Astrocyte (in vitro differentiated cells and primary cell): ENCODE measurements around the gene CRHR2. TPM values are rescaled to one million over a fixed set of nuclear protein-coding genes. Genes with fewer than 3 reads are reported as not detected.

ENCODE experiments used
- DNase-seq: peaks from one replicate; pipeline ENCODE4 v3.0.0-alpha.2; 2010; ENCODE audit warnings: low read depth
- FAIRE-seq: peaks from 2 replicates; lab custom pipeline; 2011; peaks lifted over from hg19 to GRCh38; lab: Jason Lieb, UNC
- H2AFZ ChIP-seq: 2 replicates; pipeline ENCODE4 v1.6.0; 2012; ENCODE audit warnings: low read depth, low read length, inconsistent platforms
- H3K27ac ChIP-seq: 2 replicates; pipeline ENCODE4 v1.5.1; 2011; ENCODE audit warnings: low read depth, low read length, inconsistent platforms
- H3K27me3 ChIP-seq: 2 replicates; pipeline ENCODE4 v1.6.0; 2011; ENCODE audit warnings: low read length, inconsistent platforms; ENCODE audit not compliant: insufficient read depth
- H3K36me3 ChIP-seq: 2 replicates; pipeline ENCODE4 v1.5.1; 2011; ENCODE audit warnings: low read length, inconsistent platforms; ENCODE audit not compliant: insufficient read depth
- H3K4me1 ChIP-seq: 2 replicates; pipeline ENCODE4 v1.5.1; 2011; ENCODE audit warnings: low read length, inconsistent platforms; ENCODE audit not compliant: insufficient read depth
- H3K4me2 ChIP-seq: 2 replicates; pipeline ENCODE4 v1.6.0; 2012; ENCODE audit warnings: low read length, inconsistent platforms
- H3K4me3 ChIP-seq: 2 replicates; pipeline ENCODE4 v1.5.1; 2011; ENCODE audit warnings: low read depth, mild to moderate bottlenecking, low read length, inconsistent platforms; ENCODE audit not compliant: insufficient read depth
- H3K79me2 ChIP-seq: 2 replicates; pipeline ENCODE4 v1.6.0; 2012; ENCODE audit warnings: mild to moderate bottlenecking, low read length, inconsistent platforms; ENCODE audit not compliant: insufficient read depth
- H3K9ac ChIP-seq: 2 replicates; pipeline ENCODE4 v1.6.0; 2012; ENCODE audit warnings: mild to moderate bottlenecking, low read length, inconsistent platforms
- H3K9me3 ChIP-seq: 2 replicates; pipeline ENCODE4 v1.5.1; 2012; ENCODE audit warnings: low read depth, mild to moderate bottlenecking, low read length, inconsistent platforms; ENCODE audit not compliant: insufficient read depth
- H4K20me1 ChIP-seq: 2 replicates; pipeline ENCODE4 v1.6.0; 2012; ENCODE audit warnings: low read length, inconsistent platforms; ENCODE audit not compliant: insufficient read depth
- H3K27ac Mint-ChIP-seq: one replicate; pipeline ENCODE4 v1.8.0; 2021; ENCODE audit warnings: mild to moderate bottlenecking, mixed read lengths; ENCODE audit not compliant: unreplicated experiment
- H3K27me3 Mint-ChIP-seq: one replicate; pipeline ENCODE4 v1.8.0; 2021; ENCODE audit warnings: low read depth, mixed read lengths; ENCODE audit not compliant: unreplicated experiment
- H3K36me3 Mint-ChIP-seq: one replicate; pipeline ENCODE4 v1.8.0; 2021; ENCODE audit warnings: low read depth, mixed read lengths; ENCODE audit not compliant: unreplicated experiment
- H3K4me1 Mint-ChIP-seq: one replicate; pipeline ENCODE4 v1.8.0; 2021; ENCODE audit warnings: low read depth, mixed read lengths; ENCODE audit not compliant: unreplicated experiment
- H3K4me3 Mint-ChIP-seq: one replicate; pipeline ENCODE4 v1.8.0; 2021; ENCODE audit warnings: mild to moderate bottlenecking, moderate library complexity, mixed read lengths; ENCODE audit not compliant: unreplicated experiment
- H3K9me3 Mint-ChIP-seq: one replicate; pipeline ENCODE4 v1.8.0; 2021; ENCODE audit warnings: mild to moderate bottlenecking, mixed read lengths; ENCODE audit not compliant: unreplicated experiment
- CTCF ChIP-seq: IDR thresholded peaks from 2 replicates; pipeline ENCODE4 v1.5.1; 2011; ENCODE audit warnings: low read depth, mild to moderate bottlenecking, inconsistent platforms, low read length, moderate library complexity; ENCODE audit not compliant: insufficient read depth
- EZH2 ChIP-seq: IDR thresholded peaks from 2 replicates; pipeline ENCODE4 v1.6.1; 2012; ENCODE audit warnings: mild to moderate bottlenecking, low read length, inconsistent platforms; ENCODE audit not compliant: insufficient read depth
- total RNA-seq: library from RNA; stranded (reverse); gene quantifications from 2 replicates; pipeline ENCODE4 v1.2.1, GENCODE V29; 2021

Gene CRHR2
- total RNA-seq, 1 donor from 2014 or later = not detected

DNA sequence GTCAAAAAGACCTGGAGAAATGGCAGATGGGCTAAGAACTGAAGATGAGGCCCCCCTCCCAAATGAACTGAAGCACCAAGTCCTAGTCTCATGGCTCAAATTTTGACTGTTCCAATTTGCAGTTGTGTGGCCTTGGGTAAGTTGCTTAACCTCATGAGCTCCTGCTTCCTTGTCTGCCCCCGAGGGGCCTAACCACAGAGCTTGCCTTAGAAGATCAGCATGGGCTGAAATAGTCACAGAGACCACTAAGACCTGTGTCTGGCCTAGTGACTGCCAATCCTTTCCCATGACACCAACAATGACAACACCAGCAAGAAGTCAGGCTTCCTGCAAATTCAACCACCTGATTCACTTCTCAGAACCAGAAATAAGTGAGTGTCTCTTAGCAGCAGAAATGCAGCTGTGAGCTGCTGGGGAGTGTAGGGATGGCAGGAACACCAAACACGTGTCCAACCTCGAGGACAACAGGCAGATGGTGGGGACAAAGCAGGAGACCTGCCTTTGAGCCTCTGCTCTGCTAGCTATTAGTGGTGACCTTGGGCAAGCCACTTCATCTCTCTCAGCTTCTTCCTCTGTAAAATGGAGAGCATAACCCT, 23.7 kb downstream of the CRHR2 start:
- H3K27ac ChIP-seq = no peak overlapping the region
- Mint-ChIP-seq H3K27me3 (peaks cover 30% of the 10 kb centered on the region), H3K36me3 (peaks cover 3% of the 10 kb centered on the region), H3K4me1 (peaks cover 6% of the 10 kb centered on the region), H3K27ac (no peak overlapping the region), H3K9me3 (no peaks in the 10 kb centered on the region), H3K4me3 (no peak overlapping the region)
- no peaks in the 10 kb centered on the region for H4K20me1 ChIP-seq
- H2AFZ ChIP-seq = no peak overlapping the region
- H3K36me3 ChIP-seq = no peaks in the 10 kb centered on the region
- TF ChIP-seq CTCF (no peak), EZH2 (no peak)
- FAIRE-seq (no peak), DNase-seq (no peak)
- H3K4me2 ChIP-seq = no peak overlapping the region
- H3K4me3 ChIP-seq = no peak overlapping the region
- no peaks in the 10 kb centered on the region for H3K4me1 ChIP-seq
- H3K9ac ChIP-seq = no peak overlapping the region
- H3K79me2 ChIP-seq = no peaks in the 10 kb centered on the region
- no peaks in the 10 kb centered on the region for H3K27me3 ChIP-seq
- no peaks in the 10 kb centered on the region for H3K9me3 ChIP-seq

GRCh38 chr7:30657131-30657530, 25.1 kb downstream of the CRHR2 start:
- Histone ChIP-seq H4K20me1 (no peaks in the 10 kb centered on the region), H2AFZ (no peak overlapping the region), H3K4me1 (no peaks in the 10 kb centered on the region), H3K79me2 (no peaks in the 10 kb centered on the region), H3K4me3 (no peak overlapping the region), H3K9me3 (no peaks in the 10 kb centered on the region), H3K27ac (no peak overlapping the region), H3K9ac (no peak overlapping the region), H3K36me3 (no peaks in the 10 kb centered on the region), H3K4me2 (no peak overlapping the region), H3K27me3 (no peaks in the 10 kb centered on the region)
- peaks cover 23% of the 10 kb centered on the region for H3K27me3 Mint-ChIP-seq
- no peak overlapping the region for H3K4me3 Mint-ChIP-seq
- H3K27ac Mint-ChIP-seq = no peak overlapping the region
- FAIRE-seq (no peak), DNase-seq (no peak)
- no peak for TF ChIP-seq CTCF
- TF ChIP-seq EZH2 = no peak
- no peaks in the 10 kb centered on the region for H3K9me3 Mint-ChIP-seq
- peaks cover 6% of the 10 kb centered on the region for H3K4me1 Mint-ChIP-seq
- H3K36me3 Mint-ChIP-seq = peaks cover 6% of the 10 kb centered on the region
